IMR-90 (cell line): ENCODE results near the gene ORAI1. TPM values are rescaled to one million over a fixed set of nuclear protein-coding genes. Genes with fewer than 3 reads are reported as not detected.

Experiments used
- ATAC-seq: fragments of 200-7000 bp; cut with Tn5 transposase; 2 replicates; pipeline ENCODE4 v1.9.1; 2020; ENCODE audit warnings: low read depth, mild to moderate bottlenecking, moderate library complexity
- BruUV-seq: library from RNA; stranded (reverse); fragments of 400-500 nt; replicated peaks from 2 replicates; lab custom pipeline; 2021; lab: Mats Ljungman, UMichigan
- CTCF ChIA-PET: fragments of 300-600 bp; formaldehyde crosslinking; extraction: SDS; loops from one replicate; lab custom pipeline; 2021; ENCODE audit warnings: antibody characterized with exemption; lab: Yijun Ruan, JAX
- POLR2A ChIA-PET: fragments of 300-600 bp; sonication (Branson Sonifier 250); formaldehyde crosslinking; loops from one replicate; lab custom pipeline; 2022; ENCODE audit warnings: antibody characterized with exemption; ENCODE audit not compliant: unreplicated experiment; lab: Charles Lee
- DNase-seq: peaks from one replicate; pipeline ENCODE4 v3.0.0; 2013
- H2AFZ ChIP-seq: replicated peaks from 2 replicates; pipeline ENCODE3; 2013; ENCODE audit warnings: low read length, mild to moderate bottlenecking; ENCODE audit not compliant: poor library complexity
- H2AK5ac ChIP-seq: 2 replicates; pipeline ENCODE4 v1.6.1; 2013; ENCODE audit warnings: low read depth, low read length, inconsistent platforms
- H2AK9ac ChIP-seq: replicated peaks from 2 replicates; pipeline ENCODE3; 2013; ENCODE audit warnings: mild to moderate bottlenecking, low read depth, low read length, moderate library complexity; ENCODE audit not compliant: poor library complexity
- H2BK120ac ChIP-seq: 2 replicates; pipeline ENCODE4 v1.6.1; 2013; ENCODE audit warnings: low read depth, low read length, inconsistent platforms
- H2BK15ac ChIP-seq: 3 replicates; pipeline ENCODE4 v1.6.1; 2013; ENCODE audit warnings: low read depth, low read length, inconsistent platforms
- H2BK20ac ChIP-seq: 2 replicates; pipeline ENCODE4 v1.6.1; 2013; ENCODE audit warnings: low read depth, mild to moderate bottlenecking, inconsistent platforms, low read length, moderate library complexity
- H2BK5ac ChIP-seq: 2 replicates; pipeline ENCODE4 v1.6.1; 2013; ENCODE audit warnings: mild to moderate bottlenecking, low read depth, low read length, inconsistent platforms; ENCODE audit not compliant: poor library complexity, severe bottlenecking
- H3K14ac ChIP-seq: replicated peaks from 2 replicates; pipeline ENCODE4 v1.6.1; 2013; ENCODE audit warnings: low read depth, low read length, inconsistent platforms
- H3K18ac ChIP-seq: 2 replicates; pipeline ENCODE4 v1.6.1; 2013; ENCODE audit warnings: low read depth, low read length, control low read depth
- H3K23ac ChIP-seq: 2 replicates; pipeline ENCODE4 v1.6.1; 2013; ENCODE audit warnings: low read depth, low read length, inconsistent platforms
- H3K27ac ChIP-seq: 2 replicates; pipeline ENCODE4 v1.5.1; 2013; ENCODE audit warnings: mild to moderate bottlenecking, control low read depth, low read length; ENCODE audit not compliant: insufficient read depth
- H3K27me3 ChIP-seq: 2 replicates; pipeline ENCODE4 v1.6.1; 2013; ENCODE audit warnings: low read length; ENCODE audit not compliant: control insufficient read depth, insufficient read depth
- H3K36me3 ChIP-seq: 2 replicates; pipeline ENCODE4 v1.6.1; 2013; ENCODE audit warnings: low read length, mixed read lengths; ENCODE audit not compliant: control insufficient read depth, insufficient read depth
- H3K4ac ChIP-seq: 2 replicates; pipeline ENCODE4 v1.6.1; 2013; ENCODE audit warnings: low read depth, low read length, inconsistent platforms
- H3K4me1 ChIP-seq: 2 replicates; pipeline ENCODE4 v1.6.1; 2013; ENCODE audit warnings: low read length, mixed read lengths; ENCODE audit not compliant: control insufficient read depth, insufficient read depth
- H3K4me2 ChIP-seq: 2 replicates; pipeline ENCODE4 v1.6.1; 2013; ENCODE audit warnings: low read depth, mild to moderate bottlenecking, control low read depth, low read length, moderate library complexity
- H3K4me3 ChIP-seq: 2 replicates; pipeline ENCODE4 v1.5.1; 2013; ENCODE audit warnings: low read depth, mild to moderate bottlenecking, control low read depth, low read length, moderate library complexity; ENCODE audit not compliant: insufficient read depth
- H3K56ac ChIP-seq: 2 replicates; pipeline ENCODE4 v1.6.1; 2013; ENCODE audit warnings: low read length, inconsistent platforms; ENCODE audit not compliant: insufficient read depth; ENCODE audit errors: extremely low read depth
- H3K79me1 ChIP-seq, 2 experiments: 2 replicates each; pipeline ENCODE4 v1.6.1; 2013; ENCODE audit warnings: low read length in 2 of 2, inconsistent platforms in 1 of 2, low read depth in 1 of 2
- H3K9ac ChIP-seq: 2 replicates; pipeline ENCODE4 v1.6.1; 2013; ENCODE audit warnings: low read depth, low read length, control low read depth
- H3K9me1 ChIP-seq: 2 replicates; pipeline ENCODE4 v1.6.1; 2013; ENCODE audit warnings: low read length, inconsistent platforms; ENCODE audit not compliant: insufficient read depth
- H3K9me3 ChIP-seq: 2 replicates; pipeline ENCODE4 v1.6.1; 2013; ENCODE audit warnings: low read length; ENCODE audit not compliant: control insufficient read depth, insufficient read depth
- H4K20me1 ChIP-seq: 2 replicates; pipeline ENCODE4 v1.6.1; 2013; ENCODE audit warnings: low read length, inconsistent platforms; ENCODE audit not compliant: insufficient read depth
- H4K5ac ChIP-seq: 2 replicates; pipeline ENCODE4 v1.6.1; 2013; ENCODE audit warnings: mild to moderate bottlenecking, low read depth, low read length, control low read depth
- H4K8ac ChIP-seq, 2 experiments: 2 replicates each; pipeline ENCODE4 v1.6.1; 2013; ENCODE audit warnings: low read depth in 2 of 2, low read length in 2 of 2, control low read depth in 1 of 2, inconsistent platforms in 1 of 2
- H4K91ac ChIP-seq: 2 replicates; pipeline ENCODE4 v1.6.1; 2013; ENCODE audit warnings: low read depth, low read length, inconsistent platforms; ENCODE audit not compliant: insufficient read depth
- CEBPB ChIP-seq: IDR thresholded peaks from 2 replicates; pipeline ENCODE4 v1.6.1; 2012; ENCODE audit warnings: low read depth, low read length, improper control_type of control experiment
- FOS ChIP-seq: fragments of 150-350 bp; IDR thresholded peaks from 2 replicates; pipeline ENCODE4 v1.6.1; 2016; ENCODE audit warnings: low read depth, low read length
- MAFK ChIP-seq: IDR thresholded peaks from 2 replicates; pipeline ENCODE4 v1.6.1; 2012; ENCODE audit warnings: low read depth, low read length, improper control_type of control experiment
- MAZ ChIP-seq: IDR thresholded peaks from 2 replicates; pipeline ENCODE4 v1.6.1; 2012; ENCODE audit warnings: low read depth, mild to moderate bottlenecking, low read length, improper control_type of control experiment, moderate library complexity, borderline replicate concordance
- SMC3 ChIP-seq: fragments of 150-350 bp; IDR thresholded peaks from 2 replicates; pipeline ENCODE4 v1.6.1; 2016; ENCODE audit warnings: low read depth, mild to moderate bottlenecking, antibody characterized with exemption, low read length, moderate library complexity
- WGBS, 2 experiments: methylation state at CpG; one replicate each; pipeline versions ENCODE4 v1.1.5 to v1.1.7; 2013; ENCODE audit warnings: missing lambda C conversion rate in 2 of 2; ENCODE audit not compliant: insufficient read length in 1 of 2; ENCODE audit errors: extremely low coverage in 2 of 2; 5-methylcytosine and 5-hydroxymethylcytosine counted together
- dilution Hi-C: fragments of 300-500 bp; cut with HindIII; formaldehyde crosslinking; loops from one replicate; pipeline ENCODE4 v1.14.3; 2018; ENCODE audit warnings: low sequenced_read_pairs; ENCODE audit not compliant: unreplicated experiment
- in situ Hi-C: fragments of 300-500 bp; cut with MboI; formaldehyde crosslinking; loops from 3 replicates; pipeline ENCODE4 v1.14.3; 2019; ENCODE audit warnings: low sequenced_read_pairs, inconsistent platforms, mixed read lengths
- intact Hi-C: fragments of 100-400 bp; cut with micrococcal nuclease; formaldehyde crosslinking; loops from 2 replicates; pipeline ENCODE4 v1.10.0; 2022
- polyA plus RNA-seq, 3 experiments: library from polyadenylated mRNA; depleted of rRNA; stranded (reverse); fragments of >200 nt; gene quantifications; 2 replicates each; pipeline ENCODE4 v1.2.3, GENCODE V29; 2012; ENCODE audit warnings: low replicate concordance in 1 of 3
- total RNA-seq: library from RNA; depleted of rRNA; stranded (reverse); fragments of >200 nt; gene quantifications from 2 replicates; pipeline ENCODE4 v1.2.3, GENCODE V29; 2012
- TF ChIP-seq, protein P1 (sequence below): fragments of 150-350 bp; IDR thresholded peaks from 2 replicates; pipeline ENCODE4 v1.6.1; 2016; ENCODE audit warnings: low read depth, mild to moderate bottlenecking, low read length, moderate library complexity, borderline replicate concordance

ORAI1 gene
- total and polyA plus RNA-seq, 2 of the 4 experiments (the other 2 are of a cell fraction), result 3.9 to 22.7 TPM

DNA sequence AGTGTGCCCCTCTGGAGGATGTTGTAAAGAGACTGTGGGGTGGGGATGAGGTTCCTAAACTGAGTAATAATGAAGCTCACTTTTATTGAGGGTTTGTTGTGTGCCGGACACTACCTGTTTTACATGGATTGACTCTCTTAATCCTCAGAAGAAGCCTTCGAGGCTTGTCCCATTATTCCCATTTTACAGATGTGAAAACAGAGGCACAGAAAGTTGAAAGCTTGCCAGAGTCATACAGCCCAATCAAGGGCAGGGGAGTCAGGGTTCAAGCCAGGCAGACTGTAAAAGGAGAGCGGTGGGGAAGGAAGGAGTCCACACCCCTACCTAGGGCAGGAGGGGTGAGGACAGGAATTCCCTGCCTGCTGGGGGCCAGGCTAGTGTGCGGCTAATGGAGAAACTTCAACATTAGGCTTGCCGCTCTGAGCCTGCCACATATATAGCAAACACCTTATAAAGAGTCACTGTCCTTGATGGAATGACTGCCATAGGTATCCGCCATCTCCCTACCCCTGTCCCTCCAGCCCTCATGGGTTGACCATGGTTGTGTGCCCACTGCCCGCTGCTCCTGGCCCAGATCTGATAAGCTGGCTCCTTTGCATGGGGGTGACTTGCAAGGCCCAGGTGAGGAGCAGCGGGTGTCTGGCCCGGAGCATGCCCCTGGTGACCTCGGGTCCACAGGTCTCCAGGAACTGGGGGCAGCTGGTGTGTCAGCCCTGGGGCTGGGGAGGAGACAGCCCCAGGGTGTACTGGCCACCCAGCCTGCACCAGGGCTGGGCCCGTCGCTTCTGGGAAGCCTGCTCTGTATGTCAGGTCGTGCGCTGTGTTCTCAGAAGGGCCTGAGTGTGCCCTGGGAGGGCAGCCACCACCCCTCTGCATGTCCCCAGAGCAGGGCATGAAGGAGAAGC is 12.2 kb downstream of the ORAI1 start:
- Histone ChIP-seq H2BK20ac (no peak overlapping the region), H3K79me1 (peaks cover 3 to 44% of the 10 kb centered on the region in 2 experiments; a peak in 3 of 4 replicates), H4K8ac (no peak overlapping the region), H3K9me3 (no peaks in the 10 kb centered on the region), H4K5ac (no peak overlapping the region), H3K36me3 (peaks cover 8% of the 10 kb centered on the region; the same call in 1 of the 2 replicates), H2AK9ac (no peak overlapping the region), H2BK120ac (no peak overlapping the region), H3K4ac (no peak overlapping the region), H2BK15ac (no peak overlapping the region), H3K4me1 (peaks cover 6% of the 10 kb centered on the region; the same call in 1 of the 2 replicates), H4K20me1 (no peaks in the 10 kb centered on the region; the same call in 1 of the 2 replicates), H3K4me3 (no peak overlapping the region), H3K9me1 (peaks cover 12% of the 10 kb centered on the region), H3K14ac (no peak overlapping the region), H2AK5ac (no peak overlapping the region), H3K9ac (no peak overlapping the region), H4K91ac (no peak overlapping the region), H3K27ac (no peak overlapping the region), H3K23ac (no peak overlapping the region), H3K27me3 (no peaks in the 10 kb centered on the region), H3K56ac (no peak overlapping the region), H3K18ac (no peak overlapping the region), H3K4me2 (no peak overlapping the region), H2BK5ac (no peak overlapping the region), H2AFZ (no peak overlapping the region)
- ChIA-PET POLR2A (no interaction called here), CTCF (no interaction called here)
- no TSS peak for BruUV-seq
- in situ Hi-C loops, result no loop called here
- DNase-seq (no peak), ATAC-seq (no peak)
- intact Hi-C loops, result no loop called here
- TF ChIP-seq, protein P1, sequence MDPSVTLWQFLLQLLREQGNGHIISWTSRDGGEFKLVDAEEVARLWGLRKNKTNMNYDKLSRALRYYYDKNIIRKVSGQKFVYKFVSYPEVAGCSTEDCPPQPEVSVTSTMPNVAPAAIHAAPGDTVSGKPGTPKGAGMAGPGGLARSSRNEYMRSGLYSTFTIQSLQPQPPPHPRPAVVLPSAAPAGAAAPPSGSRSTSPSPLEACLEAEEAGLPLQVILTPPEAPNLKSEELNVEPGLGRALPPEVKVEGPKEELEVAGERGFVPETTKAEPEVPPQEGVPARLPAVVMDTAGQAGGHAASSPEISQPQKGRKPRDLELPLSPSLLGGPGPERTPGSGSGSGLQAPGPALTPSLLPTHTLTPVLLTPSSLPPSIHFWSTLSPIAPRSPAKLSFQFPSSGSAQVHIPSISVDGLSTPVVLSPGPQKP, result no peak
- no peak for TF ChIP-seq MAFK
- TF ChIP-seq MAZ, result no peak
- no peak for TF ChIP-seq CEBPB
- TF ChIP-seq FOS, result no peak
- TF ChIP-seq SMC3, result no peak
- 90% methylated on average over 2 of the region's 14 CpGs; no CpG with 5 or more reads in 1 of the 2 experiments for WGBS, 2 experiments
- dilution Hi-C loops, result no loop called here
